Activated naive CD4-positive, alpha-beta T cell (primary cell): ENCODE results near the gene LINGO1.

Experiments
- DNase-seq, 4 experiments: peaks; one replicate each; lab custom pipeline; 2025; lab: John Stamatoyannopoulos, UW

Gene LINGO1

DNA sequence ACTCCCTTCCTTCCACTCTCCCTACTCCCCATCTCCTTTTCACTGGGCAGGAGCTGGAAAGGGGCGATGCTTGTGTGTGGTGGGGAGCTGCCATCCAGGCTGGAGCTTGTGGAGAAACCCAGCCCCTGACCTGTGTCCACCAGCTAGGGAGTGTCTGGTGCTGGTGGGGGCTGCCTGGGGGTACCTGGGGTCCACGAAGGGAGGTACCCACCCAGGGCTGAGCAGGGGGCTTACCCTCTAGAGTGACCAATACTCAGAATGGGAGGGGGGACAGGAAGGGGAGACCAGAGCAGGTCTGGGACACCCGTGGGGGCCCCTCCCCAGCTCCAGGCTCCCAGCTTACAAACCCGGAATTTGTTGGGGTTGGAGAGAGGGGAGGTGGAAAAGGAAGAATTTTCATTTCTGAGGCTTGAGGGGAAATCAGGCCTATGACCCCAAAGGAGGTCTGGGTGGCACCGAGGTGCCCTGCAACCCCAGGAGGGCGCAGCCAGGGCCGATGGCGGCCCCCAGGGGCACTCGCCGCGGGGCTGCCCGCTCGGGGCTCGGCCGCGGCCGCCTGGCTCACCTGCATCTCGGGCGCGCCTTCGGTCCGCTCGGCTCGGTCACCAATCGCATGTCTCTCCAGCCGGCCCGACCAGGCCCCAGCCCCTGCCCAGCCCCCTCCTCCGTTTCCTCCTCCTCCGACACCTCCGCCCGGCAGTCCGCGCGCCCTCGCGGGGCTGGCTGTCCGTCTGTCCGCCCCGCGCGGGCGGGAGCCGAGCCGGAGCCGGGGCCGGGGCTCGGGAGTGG lies 773 bp downstream of the LINGO1 start:
- no peak for DNase-seq

DNA sequence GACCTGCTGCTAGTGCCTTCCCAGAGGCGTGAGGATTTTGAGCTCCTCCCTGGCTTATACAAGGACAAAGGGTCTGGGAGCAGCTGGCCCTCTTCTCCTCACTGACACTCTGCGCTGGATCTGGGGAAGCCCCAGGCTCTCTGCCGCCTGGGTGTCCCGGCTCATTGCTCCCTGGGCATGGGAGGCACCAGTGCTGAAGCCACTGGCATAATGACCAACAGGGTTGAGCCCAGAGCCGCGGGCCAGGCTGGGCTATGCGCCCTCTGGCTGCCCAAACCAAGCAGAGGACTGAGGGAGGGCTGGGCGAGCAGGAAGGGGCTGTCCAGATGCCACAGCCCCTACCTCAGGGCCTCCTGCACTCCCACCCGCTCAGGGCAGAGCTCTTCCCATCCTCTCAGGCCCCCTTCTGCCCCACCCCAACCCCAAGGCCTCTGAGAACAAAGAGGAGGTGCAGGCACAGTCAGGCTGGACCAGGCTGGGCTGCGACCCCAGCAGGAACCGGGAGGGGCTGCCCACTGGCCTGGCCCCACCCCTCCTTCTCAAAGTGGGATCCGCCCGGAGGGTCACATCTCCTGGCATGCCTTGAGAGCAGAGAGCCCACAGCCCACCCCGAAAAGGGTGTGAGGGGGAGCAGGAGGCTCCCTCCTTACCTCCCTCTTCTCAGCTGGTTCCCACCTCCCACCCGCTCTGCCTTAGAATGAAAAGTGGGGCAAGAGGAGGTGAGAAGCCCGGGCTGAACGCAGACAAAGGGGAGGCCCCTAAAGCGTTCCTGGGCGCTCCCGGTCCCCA lies 1.6 kb downstream of the LINGO1 start:
- DNase-seq: no peak

DNA sequence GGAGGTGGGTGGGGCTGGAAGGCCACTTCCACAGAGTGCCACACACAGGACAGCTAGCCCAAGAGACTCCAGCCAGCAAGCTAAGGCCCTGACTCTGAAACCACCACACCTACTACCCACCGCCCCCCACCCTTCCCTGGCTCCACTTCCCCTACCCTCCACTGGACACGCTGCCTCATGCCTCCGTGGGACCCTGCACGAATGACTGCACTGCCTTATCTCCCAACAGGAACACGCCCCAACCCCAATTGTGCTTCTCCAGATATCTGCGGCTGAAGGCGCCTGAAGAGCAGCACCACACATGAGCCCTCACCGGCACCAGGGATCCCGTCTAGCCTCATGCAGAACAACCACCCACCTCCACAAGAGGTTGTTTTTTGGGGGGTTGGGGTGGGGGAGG lies 2.7 kb downstream of the LINGO1 start:
- DNase-seq: no peak

DNA sequence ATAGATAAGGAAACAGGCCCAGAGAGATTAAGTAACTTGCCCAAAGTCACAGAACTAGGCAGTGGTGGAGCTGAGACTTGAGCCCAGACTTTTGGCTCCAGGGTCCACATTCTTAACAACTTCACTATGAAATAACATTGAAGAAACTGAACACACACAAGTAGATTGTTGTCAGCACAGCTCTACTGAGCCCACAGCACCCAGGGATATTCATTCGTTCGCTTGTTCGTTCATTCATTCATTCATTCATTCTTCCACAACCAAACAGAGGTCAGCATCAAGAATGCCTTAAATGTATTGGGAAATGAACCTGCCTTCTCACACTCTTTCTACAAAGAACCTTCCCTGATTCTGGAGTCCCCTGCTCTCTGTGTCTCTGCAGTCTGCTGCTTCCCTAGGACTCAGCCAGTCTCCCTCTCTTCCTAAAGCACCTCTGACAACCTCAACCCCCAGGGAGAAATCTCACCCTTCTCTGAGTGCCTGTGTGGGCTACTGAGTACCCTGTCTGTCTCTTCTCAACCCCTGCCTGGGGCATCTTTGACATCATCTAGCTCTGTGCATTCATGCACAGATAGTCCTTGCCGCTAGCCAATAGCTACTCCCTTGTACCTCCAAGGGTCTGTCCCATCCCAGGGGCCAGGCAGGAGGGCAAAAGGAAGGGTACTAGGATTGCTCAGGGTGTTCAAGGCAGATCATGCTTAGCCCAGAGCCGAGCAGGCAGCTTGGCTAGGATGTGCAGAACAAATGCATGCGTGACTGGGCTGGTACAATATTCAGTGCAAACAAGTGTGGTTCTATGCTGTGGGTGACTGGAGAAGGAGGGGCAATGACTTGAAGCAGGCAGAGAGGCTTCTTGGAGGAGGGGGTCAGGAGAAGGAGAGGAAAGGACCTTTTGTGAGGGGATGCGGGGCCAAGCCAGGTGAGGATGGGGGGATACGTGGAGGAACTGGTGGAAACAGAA lies 3.4 kb downstream of the LINGO1 start:
- no peak for DNase-seq

DNA sequence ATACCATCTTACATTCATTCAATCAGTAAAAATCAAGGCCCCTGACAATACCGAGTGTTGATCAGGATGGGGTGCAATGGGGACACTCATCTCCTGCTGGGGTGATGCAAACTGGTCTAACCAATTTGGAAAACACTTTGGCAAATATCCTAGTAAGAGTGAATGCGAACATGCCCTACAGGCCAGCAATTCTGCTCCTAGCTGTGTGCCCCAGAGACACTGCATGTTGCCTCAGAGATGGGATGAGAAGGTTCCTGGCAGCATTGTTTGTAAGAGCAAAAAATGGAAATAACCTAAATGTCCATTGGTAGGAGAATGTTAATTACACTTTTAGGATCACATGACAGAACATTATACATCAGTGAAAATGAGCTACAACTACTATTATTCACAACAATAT lies 4.7 kb downstream of the LINGO1 start:
- no peak for DNase-seq

DNA sequence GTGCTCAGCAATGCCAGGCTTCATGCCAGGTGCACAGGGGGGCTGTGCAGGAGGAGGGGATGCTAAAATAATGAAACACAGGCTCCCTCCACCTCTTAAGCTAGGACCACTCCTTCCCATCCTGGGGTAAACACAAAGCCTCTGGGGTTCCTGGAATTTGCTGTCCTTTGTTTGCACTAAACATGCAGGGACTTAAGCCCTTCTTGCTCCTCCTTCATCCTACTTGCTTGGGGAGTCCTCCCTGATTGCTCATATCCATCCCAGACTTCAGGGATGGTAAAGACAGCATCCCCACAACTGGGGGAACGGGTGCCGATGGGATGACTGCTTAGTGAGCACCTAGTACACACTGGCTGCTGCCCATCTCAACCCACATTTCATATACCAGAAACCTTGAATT lies 5.1 kb downstream of the LINGO1 start:
- no peak for DNase-seq

DNA sequence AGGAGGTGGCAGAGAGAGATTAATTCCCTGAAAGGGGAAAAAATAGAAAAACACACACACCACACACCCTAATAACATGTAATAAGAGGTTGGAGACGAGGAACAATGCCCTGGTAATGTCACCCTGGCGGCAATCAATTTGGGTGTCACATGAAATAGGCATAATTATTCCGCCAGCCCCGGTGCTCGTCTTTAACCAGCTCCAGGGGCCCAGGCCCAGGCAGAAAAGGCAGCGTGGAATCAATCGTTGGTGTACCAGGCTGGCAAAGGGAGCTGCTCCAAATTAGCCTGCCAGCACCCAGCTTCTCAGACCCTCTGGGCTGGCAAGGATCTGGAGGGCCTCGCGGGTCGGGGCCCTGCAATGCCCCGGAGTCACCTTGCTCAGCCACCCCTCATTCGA lies 5.6 kb downstream of the LINGO1 start:
- no peak for DNase-seq

DNA sequence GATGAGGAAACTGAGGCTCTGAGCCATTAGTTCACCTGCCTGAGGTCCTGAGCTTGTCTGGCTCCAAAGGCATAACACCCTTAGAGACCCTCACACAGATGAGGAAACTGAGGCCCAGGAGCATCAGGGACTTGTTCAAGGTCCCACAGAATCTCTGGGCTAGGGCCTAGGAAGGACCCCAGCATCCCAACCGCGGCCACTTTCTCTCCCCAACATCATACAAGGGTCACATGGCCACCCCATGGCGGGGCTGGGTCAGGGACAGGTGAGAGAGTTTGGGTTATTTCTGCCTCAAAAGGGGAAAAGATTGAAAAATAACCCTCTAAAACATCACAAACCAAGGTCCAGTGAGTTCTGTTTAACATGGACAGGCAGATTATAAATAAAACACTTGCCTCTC lies 6.7 kb downstream of the LINGO1 start:
- DNase-seq: no peak

DNA sequence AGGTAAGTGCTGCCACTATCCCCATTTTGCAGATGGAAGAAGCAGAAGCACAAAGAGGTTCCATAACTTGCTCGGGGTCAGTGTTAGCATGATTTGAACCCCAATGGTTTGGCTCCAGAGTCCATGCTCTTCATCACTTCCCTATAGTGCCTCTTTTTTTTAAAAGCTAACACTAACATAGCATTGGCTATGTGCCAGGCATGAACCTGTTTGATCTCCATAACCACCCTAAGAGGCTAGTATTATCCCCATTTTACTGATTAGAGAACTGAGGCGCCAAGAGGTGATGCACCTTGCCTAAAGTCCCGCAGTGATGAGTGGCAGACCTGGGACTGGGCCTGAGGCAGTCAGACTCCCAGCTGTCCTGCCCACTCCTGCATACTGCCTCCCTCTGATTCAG lies 7.3 kb downstream of the LINGO1 start:
- DNase-seq: no peak

DNA sequence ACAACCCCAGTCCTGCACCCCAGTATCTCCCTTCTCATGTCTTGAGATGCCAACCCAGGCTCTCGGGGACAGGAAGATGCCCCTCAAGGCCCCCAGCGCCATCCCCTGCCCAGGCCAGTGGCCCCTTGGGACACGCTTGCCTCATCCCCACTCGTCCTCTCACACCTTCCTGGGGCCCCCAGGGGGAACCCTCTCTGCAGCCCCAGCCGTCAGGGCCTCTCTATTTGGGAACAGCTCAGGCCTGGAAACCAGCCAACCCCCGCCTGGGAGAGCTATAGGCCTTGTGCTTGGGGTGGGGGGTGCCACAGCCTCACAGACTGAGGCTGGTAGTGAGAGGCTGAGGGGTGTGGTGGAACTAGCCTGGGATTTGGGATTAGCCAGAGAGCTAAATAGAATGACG lies 7.8 kb downstream of the LINGO1 start:
- DNase-seq: no peak

DNA sequence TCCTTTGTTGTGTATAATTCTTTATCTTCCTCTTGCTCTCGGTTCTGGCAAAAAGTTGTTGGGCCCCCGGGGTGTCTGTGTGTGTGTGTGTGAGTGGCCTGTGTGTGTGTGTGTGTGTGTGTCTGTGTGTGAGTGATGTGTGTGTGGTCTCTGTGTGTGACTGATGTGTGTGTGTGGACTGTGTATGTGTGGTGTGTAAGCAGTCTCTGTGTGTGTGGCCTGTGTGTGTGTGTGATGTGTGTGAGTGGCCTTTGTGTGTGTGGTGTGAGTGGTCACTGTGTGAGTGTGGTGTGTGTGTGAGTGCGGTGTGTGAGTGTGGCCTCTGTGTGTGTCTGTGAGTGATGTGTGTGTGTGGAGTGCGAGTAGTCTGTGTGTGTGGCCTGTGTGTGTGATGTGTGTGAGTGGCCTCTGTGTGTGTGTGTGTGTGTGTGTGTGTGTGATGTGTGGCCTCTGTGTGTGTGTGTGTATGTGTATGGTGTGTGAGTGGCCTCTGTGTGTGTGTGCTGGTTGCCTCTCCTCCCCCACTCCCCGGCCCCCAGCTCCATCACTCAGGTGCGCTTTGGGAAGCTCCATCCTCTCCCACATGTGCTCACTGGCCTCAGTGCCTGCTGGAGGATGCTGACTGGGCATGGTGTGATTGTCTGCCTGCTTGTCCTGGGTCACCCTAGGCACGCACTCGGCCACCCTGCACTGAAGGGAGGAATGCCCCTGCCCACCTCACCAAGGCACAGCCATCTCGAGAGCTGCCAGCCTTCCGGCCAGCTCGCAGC lies 8.8 kb downstream of the LINGO1 start:
- no peak for DNase-seq

DNA sequence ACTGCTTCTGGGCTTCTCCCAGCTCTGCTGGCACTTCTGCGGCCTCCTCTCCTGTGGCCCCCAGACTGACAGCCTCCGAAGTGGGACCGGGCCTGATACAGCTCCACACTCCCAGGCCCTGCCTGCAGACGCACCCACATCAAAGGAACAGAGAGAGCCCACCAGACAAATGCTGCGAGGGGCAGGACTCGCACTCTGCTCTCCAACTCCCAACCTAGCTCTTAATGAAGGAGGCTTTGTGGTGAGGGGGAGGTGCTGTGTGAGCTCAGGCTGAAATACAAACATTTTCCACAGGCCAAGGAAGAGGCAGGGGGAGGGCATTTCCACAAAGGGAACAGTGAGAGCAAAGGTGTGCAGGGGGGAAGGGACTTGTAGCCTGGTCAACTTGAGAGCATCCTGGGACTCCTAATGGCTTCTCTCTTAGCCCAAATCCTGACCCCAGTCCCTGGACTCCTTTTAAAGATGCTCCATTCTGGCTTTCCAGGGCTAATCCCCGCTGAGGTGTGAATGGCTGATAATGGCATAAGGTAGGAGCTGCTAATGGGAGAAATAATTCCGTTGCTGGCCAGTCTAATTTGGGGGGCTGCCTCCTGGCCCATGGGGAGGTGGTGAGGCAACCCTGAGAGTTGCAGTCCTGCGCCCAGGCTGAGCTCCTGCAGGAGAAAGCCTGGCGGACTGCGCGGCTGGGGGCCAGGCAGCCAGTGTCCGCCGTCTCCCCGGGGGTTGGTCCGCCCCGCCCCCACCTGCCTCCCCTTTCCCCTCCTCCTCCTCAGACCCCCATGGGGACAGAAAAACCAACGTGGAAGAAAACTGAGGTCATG lies 9.6 kb downstream of the LINGO1 start:
- DNase-seq: no peak

DNA sequence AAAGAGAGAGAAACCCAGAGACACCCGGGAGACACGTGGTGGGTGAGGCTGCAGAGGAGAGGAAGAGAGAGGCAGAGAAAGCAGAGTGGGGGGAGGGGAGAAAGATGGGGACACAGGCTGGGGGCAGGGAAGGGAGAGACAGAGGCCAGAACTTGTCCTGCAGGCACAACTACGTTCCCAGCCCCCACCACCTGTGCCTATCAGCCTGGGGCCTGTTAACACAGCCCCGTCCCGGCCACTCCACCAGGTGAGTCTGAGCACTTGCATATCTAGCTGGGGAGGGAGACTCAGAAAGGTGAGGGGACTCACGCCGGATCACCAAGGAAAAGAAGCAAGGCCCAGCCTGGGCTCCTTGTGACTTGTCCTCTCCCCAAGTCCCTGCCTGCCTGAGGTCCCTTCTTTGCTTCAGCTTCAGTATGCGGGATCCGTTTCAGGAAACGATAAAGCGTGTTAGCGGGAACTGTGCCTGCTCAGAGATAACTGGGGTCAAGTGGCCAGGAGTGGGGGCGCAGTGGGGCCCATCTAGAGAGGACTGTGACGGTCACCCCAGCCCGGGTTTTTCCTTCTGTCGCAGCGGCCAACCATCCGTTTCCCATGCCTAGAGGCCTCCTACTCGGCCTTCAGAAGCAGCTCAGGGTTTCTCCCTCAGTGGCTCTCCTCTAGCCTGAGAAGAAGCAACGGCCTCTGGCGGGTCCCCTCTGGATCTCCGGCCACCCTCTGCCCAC lies 10.3 kb downstream of the LINGO1 start:
- no peak for DNase-seq

DNA sequence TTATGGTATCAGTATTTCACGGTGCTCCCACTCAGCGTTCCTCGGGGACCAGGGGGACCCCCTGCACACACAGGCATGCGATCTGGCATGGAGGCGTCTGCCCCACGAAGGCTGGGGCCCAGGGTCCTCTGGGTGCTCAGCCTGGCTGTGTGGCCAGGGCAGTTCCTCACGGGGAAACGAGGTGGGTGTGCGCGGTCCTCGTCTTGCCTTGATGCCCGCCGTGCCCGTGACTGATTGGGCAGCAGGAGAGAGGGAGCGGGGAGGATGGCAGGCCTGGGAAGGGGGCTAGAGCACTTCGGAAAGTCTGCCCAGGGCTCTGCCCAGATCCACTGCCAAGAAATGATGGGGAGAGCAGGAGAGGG lies 10.9 kb downstream of the LINGO1 start:
- DNase-seq: no peak

DNA sequence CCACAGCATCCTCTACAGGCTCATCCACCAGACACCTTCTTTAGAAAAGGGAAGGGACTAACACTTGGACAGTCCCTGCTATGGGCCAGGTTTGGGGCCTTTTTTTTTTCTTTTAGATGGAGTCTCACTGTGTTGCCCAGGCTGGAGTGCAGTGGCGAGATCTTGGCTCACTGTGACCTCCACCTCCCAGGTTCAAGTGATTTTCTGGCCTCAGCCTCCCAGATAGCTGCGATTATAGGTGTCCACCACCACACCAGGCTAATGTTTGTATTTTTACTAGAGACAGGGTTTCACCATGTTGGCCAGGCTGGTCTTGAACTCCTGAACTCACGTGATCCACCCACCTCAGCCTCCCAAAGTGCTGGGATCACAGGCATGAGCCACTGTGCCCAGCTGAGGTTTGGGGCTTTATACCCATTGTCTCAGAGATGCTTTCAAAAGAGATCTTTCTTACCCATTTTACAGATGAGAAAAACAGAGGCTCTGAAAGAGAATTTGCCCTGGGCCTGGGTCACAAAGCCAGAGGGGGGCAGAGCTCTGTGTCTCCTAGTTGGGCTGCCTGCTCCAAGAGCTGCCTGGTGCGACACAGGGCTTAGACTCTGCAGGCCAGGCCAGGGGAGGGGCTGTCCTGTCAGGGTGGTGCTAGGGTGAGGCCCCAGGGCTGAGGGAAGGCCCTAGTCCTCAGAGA lies 11.6 kb downstream of the LINGO1 start:
- DNase-seq: no peak

DNA sequence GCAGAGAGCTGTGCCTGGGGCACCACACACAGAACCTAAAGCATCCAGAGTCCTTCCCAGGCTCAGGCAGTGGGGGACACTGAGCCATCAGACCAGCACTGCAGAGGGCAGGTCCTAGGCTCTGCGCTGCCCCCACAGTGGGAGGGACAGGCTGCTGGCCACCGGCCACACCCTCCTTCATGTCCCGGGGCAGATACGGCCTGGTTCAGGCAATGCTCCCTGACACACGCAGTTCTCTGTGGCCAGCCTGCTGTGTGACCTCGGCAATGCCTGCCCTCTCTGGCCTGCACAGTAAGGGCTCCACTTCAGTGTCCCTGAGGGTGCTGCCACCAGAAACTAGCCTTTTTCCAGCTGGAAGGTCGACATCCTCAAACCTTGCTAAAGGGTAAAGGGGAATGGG lies 12.4 kb downstream of the LINGO1 start:
- no peak for DNase-seq

DNA sequence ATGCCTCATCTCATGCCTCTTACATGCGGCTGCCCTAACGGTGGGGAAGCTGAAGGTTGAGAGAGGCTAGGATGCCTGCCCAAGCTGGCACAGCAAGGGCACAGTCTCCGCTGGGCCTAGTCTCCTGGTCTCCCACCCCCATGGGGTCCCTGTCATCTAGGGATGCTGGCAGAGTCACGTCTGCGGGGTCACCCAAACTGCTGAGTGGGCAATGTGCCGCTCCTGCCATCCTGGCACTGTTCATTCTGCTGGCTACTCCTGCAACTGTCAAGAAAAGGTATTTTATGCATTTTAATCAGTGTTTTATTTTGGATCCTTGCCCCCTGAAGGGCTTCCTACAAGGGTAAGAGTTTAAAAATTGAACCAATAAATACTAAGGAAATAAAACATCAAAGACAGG lies 12.8 kb downstream of the LINGO1 start:
- no peak for DNase-seq

DNA sequence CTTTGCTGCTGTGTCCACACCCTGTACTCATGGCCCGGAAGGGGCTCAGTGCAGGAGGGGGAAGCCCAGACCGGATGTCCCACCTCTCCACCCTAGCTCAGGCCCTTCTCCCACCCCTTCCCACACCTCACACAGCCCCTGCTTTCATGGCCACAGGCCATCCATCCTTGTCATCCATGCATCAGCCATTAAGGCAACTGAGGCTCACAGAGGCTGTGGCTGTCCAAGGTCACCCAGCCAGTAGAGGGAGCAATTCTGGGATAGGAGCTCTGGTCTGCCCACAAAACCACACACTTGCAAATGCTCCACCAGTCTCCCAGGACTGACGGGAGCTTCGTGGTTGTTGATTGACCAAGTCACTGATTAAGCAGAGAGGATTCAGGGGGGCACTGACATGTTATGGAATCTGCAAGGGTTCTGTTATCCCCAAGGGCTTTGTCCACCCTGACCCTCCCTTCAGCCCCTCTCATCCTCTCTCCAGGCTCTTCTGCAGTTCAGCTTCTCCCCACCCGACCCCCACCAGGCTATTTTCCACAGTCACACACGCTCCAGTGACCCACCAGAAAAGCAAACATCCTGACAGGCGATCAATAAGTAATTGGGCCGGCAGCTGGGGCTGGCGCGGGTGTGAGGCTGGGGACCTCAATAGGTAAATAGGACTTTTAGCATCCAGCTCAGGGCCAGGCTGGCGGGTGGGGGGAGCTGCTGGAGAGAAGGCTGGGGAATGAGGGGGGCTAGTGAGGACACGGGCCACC lies 15.1 kb downstream of the LINGO1 start:
- DNase-seq: no peak

DNA sequence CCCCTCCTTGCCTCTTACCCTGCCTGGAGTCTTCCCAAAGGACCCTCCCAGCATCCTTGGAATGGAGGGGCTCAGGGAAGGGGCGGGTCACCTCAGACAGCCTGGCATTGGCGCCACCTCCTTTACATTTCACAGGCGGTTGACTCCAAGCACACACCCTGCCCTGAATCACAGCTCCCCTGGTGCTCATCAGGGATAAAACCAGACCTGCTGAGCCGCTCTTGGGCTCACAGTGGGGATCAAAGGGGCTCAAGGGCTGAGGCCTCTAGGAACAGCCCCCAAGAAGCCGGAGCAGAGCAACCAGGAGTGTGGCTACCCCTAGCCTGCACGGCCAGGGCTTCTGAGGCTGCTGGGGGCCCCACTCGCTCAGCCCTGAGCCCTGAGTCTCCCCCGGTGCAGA lies 16.6 kb downstream of the LINGO1 start:
- no peak for DNase-seq
